ENCODE results near the gene PCCA. TPM values are rescaled to one million over a fixed set of nuclear protein-coding genes. Genes with fewer than 3 reads are reported as not detected.

Gene PCCA
- total RNA-seq, 1 donor, result 33.7 TPM

DNA sequence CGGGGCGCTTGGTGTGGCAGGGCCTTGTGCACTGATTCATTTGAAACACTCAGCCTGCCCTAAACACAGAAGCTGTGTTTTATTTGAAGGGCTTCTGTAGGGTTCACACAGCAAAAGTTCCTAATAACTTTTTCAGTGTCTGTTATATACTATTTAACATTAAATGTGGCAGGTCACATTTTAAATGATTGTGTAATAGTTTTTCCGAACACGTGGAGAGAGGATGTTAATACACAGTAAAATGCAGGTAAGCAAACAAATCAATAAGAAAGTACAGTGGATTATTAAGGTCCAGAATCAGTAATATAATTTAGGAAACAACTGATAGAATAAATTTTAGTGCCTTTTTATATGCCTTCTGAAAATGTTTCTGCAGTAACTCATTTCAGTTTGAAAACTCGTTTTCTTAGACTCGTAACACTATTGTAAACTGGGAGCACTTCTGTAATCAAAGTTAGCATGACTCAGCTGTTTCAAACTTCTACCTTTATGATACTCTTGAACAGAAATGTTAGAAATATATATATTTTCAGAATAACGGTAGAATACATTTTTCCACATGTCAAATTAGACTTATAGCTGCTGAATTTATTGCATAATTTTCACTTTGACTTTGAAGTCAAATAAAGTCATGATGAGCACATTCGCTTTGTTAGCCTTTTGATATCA lies 429.6 kb downstream of the PCCA start:
- no peak overlapping the region for H3K4me3 ChIP-seq (ENCODE audit: low read depth, low read length)
- TF ChIP-seq, protein P1, sequence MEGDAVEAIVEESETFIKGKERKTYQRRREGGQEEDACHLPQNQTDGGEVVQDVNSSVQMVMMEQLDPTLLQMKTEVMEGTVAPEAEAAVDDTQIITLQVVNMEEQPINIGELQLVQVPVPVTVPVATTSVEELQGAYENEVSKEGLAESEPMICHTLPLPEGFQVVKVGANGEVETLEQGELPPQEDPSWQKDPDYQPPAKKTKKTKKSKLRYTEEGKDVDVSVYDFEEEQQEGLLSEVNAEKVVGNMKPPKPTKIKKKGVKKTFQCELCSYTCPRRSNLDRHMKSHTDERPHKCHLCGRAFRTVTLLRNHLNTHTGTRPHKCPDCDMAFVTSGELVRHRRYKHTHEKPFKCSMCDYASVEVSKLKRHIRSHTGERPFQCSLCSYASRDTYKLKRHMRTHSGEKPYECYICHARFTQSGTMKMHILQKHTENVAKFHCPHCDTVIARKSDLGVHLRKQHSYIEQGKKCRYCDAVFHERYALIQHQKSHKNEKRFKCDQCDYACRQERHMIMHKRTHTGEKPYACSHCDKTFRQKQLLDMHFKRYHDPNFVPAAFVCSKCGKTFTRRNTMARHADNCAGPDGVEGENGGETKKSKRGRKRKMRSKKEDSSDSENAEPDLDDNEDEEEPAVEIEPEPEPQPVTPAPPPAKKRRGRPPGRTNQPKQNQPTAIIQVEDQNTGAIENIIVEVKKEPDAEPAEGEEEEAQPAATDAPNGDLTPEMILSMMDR (IDR thresholded peaks at IDR 0.05; ENCODE audit: insufficient read depth, low read depth, low read length), result no peak
- DNase-seq (ENCODE audit: low read depth), result no peak

DNA sequence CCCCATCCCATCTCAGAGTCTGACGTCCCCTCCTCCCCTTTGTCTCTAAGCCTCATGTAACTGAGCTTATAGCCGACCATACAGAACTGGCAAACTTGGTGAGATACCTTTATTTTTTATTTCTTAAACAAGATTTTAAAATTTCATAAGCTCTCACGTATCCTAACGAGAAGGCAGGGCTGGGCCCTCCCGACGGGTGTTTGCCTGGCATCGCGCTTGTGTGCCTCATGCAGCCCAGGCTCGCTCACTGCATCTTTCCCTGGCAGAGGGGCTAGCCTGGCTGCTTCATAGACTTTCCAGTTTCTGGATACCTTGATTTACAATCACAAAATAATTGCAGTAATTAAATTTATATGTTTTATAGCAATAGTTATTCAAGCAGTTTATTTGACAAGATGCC lies 430.7 kb downstream of the PCCA start:
- TF ChIP-seq, protein P1 (IDR thresholded peaks at IDR 0.05; ENCODE audit: insufficient read depth, low read depth, low read length), result no peak
- no peak for DNase-seq (ENCODE audit: low read depth)
- no peak overlapping the region for H3K4me3 ChIP-seq (ENCODE audit: low read depth, low read length)

DNA sequence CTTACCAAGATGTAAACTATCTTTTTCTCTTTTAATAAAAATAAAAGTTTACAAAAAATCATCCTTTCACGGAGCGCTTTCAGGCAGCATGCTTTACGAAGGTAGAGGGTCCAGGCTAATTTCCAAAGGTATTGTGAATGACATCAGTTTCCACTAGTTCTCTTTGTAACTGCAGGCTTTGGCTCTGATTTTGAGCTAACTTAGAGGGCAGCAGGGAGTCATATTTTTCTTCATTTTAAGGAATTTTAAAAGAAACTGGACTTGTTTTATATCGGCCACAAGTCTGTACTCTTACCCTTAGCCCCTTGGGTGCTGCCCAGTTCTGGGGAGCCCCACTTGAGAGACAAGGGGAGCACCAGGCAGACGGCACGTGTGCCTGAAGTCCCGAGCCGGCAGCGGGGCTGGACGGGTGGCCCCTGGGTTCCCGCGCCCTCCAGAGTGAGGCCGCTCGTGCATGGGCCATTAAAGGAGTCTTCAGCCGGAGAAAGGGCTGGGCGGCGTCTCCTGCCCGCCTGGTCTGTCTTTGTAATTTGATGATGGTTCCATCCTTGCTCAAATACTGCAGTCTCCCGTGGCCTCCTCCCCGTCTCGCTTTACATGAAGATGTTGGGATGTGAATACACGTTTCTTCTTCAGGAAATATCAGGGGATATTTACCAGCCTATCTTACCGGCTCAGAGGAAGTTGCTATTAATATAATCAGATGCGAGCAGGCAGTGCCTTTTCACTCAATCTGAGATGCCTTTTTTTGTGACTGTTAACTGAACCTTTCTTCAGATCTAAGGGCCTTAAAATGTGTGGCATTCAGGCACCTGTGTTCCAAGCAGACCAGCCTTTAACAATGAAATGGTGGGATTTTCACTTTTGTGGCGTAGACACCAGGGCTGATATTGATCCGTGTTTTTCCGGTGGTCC lies 432.3 kb downstream of the PCCA start:
- TF ChIP-seq, protein P1 (IDR thresholded peaks at IDR 0.05; ENCODE audit: insufficient read depth, low read depth, low read length), result no peak
- no peak for DNase-seq (ENCODE audit: low read depth)
- no peak overlapping the region for H3K4me3 ChIP-seq (ENCODE audit: low read depth, low read length)

DNA sequence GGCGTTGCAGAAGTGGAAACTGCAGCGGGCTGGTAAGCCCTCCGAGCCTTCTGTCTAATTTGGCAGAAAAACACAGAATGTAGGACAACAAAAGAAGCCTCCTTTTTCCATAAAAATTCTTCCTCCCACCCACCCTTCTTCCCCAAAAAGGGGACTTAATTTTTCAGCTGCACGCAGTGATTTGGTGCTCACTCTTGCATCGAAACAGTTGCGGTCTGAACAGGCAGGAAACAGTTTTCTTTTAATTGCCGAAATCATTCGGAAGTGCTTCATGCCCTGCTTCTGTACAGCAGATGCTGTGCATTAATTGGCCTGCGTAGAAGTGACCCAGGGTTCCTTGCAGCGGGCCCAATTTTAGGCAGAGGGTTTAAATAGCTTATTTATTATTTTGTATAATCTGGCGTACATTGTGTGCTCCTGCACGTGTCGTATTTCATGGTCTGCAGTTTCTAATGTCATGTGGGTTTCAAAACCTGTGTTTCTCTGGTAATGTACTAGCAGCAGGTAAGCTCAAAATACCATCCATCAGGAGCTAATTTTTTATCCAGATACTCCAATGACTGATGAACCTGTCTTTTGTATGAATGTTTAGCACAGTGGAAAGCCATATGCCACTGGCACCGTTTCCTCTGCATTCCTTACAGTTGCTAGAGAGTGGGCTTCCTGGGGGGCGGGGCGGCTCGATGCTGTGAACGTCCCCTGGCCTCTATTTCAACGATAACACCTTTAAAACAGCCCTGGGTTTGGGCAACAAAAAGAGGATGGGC lies 433.1 kb downstream of the PCCA start:
- no peak for DNase-seq (ENCODE audit: low read depth)
- TF ChIP-seq, protein P1 (IDR thresholded peaks at IDR 0.05; ENCODE audit: insufficient read depth, low read depth, low read length), result no peak
- H3K4me3 ChIP-seq (ENCODE audit: low read depth, low read length), result no peak overlapping the region

DNA sequence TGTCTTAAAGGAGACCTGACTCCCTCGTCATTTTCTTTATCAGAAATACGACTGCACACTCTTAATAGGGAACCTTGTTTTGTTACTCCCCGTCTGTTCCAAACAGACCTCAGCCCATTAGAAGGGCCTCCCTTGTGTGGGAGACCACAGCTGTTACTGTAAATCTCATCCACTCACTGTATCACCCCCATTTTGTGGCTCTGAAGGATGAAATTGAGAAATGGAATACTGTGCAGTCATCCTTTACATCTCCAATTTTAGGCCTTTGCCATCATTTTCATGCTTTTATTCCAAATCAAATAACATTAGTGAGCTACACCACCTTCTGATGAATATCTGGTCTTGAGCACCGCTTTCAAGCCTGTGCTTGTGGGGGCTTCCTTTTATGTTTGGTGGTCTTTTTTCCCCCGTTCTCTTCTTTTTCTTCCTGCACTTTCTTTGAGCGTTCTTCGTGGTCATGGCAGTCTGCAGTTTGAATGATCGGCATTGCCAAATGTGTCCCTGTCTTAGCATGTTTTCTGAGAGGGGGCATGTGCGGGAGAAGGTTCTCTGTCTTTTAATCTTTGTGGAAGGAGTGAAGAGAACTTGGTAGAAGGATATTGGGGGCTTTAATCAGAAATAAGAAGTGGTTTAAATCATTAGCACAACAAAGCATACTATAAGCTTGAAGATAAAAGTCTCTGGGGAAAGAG lies 433.9 kb downstream of the PCCA start:
- DNase-seq (ENCODE audit: low read depth), result no peak
- TF ChIP-seq, protein P1 (IDR thresholded peaks at IDR 0.05; ENCODE audit: insufficient read depth, low read depth, low read length), result no peak
- no peak overlapping the region for H3K4me3 ChIP-seq (ENCODE audit: low read depth, low read length)

DNA sequence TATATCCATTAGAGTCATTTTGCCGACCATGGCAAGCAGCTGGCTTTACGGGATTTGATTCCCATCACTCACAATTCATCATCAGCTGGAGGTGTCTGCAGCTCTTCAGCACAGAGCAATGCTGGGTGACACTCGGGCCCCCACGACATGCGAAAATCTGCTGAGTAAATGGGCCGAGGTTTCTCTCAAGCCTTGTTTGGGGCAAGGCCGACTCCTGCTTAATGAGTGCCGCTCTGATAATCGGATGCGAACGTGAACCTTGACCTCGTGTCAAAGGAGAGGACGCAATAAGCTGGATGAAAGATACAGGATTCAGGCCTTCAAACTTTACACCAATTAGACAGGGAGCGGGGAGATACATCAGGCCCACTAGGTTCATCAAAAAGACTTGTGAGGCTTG lies 434.5 kb downstream of the PCCA start:
- DNase-seq (ENCODE audit: low read depth), result no peak
- no peak overlapping the region for H3K4me3 ChIP-seq (ENCODE audit: low read depth, low read length)
- TF ChIP-seq, protein P1 (IDR thresholded peaks at IDR 0.05; ENCODE audit: insufficient read depth, low read depth, low read length), result no peak

Data from fibroblast of villous mesenchyme (primary cell).